Suprapubic skin (tissue), 4 donors: Measurements from ENCODE around the gene MYH14. TPM values are rescaled to one million over a fixed set of nuclear protein-coding genes. Genes with fewer than 3 reads are reported as not detected.
"Not testable (repeated sequence)": the region's sequence is repeated elsewhere in the genome, so short reads cannot be mapped to it uniquely, and the experiment has no call there.

Experiments
- DNase-seq, 2 donors: peaks; one replicate each; pipeline ENCODE4 v3.0.0-alpha.2; 2019; ENCODE audit warnings: low spot score in 2 of 2
- H3K27ac ChIP-seq: fragments of 200-600 bp; sonication (generic); one replicate; pipeline ENCODE4 v1.5.1; 2019
- H3K27me3 ChIP-seq: fragments of 200-600 bp; sonication (generic); one replicate; pipeline ENCODE4 v1.5.1; 2019
- H3K36me3 ChIP-seq: fragments of 200-600 bp; sonication (generic); one replicate; pipeline ENCODE4 v1.5.1; 2019
- H3K4me1 ChIP-seq: fragments of 200-600 bp; sonication (generic); one replicate; pipeline ENCODE4 v1.5.1; 2019
- H3K4me3 ChIP-seq: fragments of 200-600 bp; sonication (generic); one replicate; pipeline ENCODE4 v1.5.1; 2019; ENCODE audit warnings: mild to moderate bottlenecking
- H3K9me3 ChIP-seq: fragments of 200-600 bp; sonication (generic); one replicate; pipeline ENCODE4 v1.5.1; 2019
- EP300 ChIP-seq: sonication (generic); formaldehyde crosslinking; IDR thresholded peaks from one replicate; pipeline ENCODE4 v1.6.1; 2017; ENCODE audit warnings: antibody characterized with exemption
- POLR2A ChIP-seq, 2 donors: fragments of 450-650 bp; IDR thresholded peaks; one replicate each; pipeline ENCODE4 v1.6.1; 2017; ENCODE audit warnings: antibody characterized with exemption in 2 of 2, mild to moderate bottlenecking in 2 of 2, moderate library complexity in 2 of 2
- POLR2AphosphoS5 ChIP-seq, 3 donors: sonication (generic); formaldehyde crosslinking; IDR thresholded peaks; one replicate each; pipeline ENCODE4 v1.6.1; 2017; ENCODE audit warnings: antibody characterized with exemption in 3 of 3
- WGBS: methylation state at CpG from one replicate; pipeline ENCODE4 v1.1.5; 2018; 5-methylcytosine and 5-hydroxymethylcytosine counted together
- total RNA-seq, 4 donors: library from RNA; depleted of rRNA; stranded (reverse); fragments of >200 nt; gene quantifications; one replicate each; pipeline ENCODE4 v1.1.0, GENCODE V29; 2016
- TF ChIP-seq, protein P1 (sequence below), 2 donors: fragments of 200-600 bp in 1 of 2; fragments of 450-650 bp in 1 of 2; sonication (generic) in 1 of 2; IDR thresholded peaks; one replicate each; pipeline ENCODE4 v1.5.1; 2016 to 2019; ENCODE audit warnings: antibody characterized with exemption in 2 of 2, mild to moderate bottlenecking in 1 of 2, moderate library complexity in 1 of 2

Gene MYH14
- total RNA-seq, 4 donors from 2014 or later, result 84.8 to 116 (median 104) TPM

DNA sequence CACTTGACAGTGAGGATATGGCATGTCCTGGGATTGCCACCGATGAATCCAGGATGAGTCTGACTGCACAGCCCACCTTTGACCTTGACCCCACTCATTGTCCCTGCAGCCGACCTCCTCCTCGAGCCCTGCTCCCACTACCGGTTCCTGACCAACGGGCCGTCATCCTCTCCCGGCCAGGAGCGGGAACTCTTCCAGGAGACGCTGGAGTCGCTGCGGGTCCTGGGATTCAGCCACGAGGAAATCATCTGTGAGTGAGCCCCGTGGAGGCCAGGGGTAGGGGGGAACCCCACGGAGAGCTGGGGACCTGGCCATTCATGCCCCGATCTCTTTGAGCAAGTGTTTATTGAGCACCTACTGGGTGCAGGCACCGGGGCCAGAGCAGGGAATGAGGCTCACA is 28.4 kb downstream of the MYH14 start:
- H3K36me3 ChIP-seq, result no peaks in the 10 kb centered on the region
- peaks cover 6% of the 10 kb centered on the region for H3K27me3 ChIP-seq
- no peak for DNase-seq
- TF ChIP-seq POLR2A (IDR thresholded peaks at IDR 0.05) (no peak), EP300 (no peak), POLR2AphosphoS5 (IDR thresholded peaks at IDR 0.05) (no peak)
- TF ChIP-seq, protein P1, sequence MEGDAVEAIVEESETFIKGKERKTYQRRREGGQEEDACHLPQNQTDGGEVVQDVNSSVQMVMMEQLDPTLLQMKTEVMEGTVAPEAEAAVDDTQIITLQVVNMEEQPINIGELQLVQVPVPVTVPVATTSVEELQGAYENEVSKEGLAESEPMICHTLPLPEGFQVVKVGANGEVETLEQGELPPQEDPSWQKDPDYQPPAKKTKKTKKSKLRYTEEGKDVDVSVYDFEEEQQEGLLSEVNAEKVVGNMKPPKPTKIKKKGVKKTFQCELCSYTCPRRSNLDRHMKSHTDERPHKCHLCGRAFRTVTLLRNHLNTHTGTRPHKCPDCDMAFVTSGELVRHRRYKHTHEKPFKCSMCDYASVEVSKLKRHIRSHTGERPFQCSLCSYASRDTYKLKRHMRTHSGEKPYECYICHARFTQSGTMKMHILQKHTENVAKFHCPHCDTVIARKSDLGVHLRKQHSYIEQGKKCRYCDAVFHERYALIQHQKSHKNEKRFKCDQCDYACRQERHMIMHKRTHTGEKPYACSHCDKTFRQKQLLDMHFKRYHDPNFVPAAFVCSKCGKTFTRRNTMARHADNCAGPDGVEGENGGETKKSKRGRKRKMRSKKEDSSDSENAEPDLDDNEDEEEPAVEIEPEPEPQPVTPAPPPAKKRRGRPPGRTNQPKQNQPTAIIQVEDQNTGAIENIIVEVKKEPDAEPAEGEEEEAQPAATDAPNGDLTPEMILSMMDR (IDR thresholded peaks at IDR 0.05), result no peak
- 74% methylated on average over 16 of the region's 16 CpGs for WGBS
- H3K4me1 ChIP-seq, result no peaks in the 10 kb centered on the region
- H3K27ac ChIP-seq, result no peak overlapping the region
- H3K4me3 ChIP-seq, result no peak overlapping the region
- H3K9me3 ChIP-seq, result no peaks in the 10 kb centered on the region

DNA sequence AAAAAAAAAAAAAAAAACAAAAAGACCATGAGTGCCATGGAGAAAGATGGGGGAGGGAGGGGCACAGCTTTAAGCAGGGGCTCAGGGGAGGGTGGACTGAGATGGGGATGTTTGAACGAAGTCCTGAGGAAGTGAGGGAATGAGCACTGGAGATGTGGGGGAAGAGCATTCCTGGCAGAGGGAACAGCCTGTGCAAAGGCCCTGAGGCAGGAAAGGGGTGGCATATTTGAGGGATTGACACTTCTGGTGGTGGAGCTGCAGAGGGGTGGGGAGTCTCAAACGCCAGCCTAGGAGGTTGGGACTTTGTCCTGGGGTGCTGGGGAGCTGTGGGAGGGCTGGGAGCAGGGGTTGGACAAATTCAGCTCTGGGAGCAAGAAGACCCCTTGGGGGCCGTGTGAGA is 29.2 kb downstream of the MYH14 start:
- Histone ChIP-seq H3K27me3 (peaks cover 3% of the 10 kb centered on the region), H3K27ac (no peak overlapping the region), H3K9me3 (no peaks in the 10 kb centered on the region), H3K4me1 (no peaks in the 10 kb centered on the region), H3K36me3 (no peaks in the 10 kb centered on the region), H3K4me3 (no peak overlapping the region)
- no peak for TF ChIP-seq POLR2AphosphoS5 (IDR thresholded peaks at IDR 0.05)
- no peak for TF ChIP-seq POLR2A (IDR thresholded peaks at IDR 0.05)
- TF ChIP-seq, protein P1 (IDR thresholded peaks at IDR 0.05), result no peak
- TF ChIP-seq EP300, result no peak
- no peak for DNase-seq
- 66% methylated on average over 3 of the region's 3 CpGs for WGBS

DNA sequence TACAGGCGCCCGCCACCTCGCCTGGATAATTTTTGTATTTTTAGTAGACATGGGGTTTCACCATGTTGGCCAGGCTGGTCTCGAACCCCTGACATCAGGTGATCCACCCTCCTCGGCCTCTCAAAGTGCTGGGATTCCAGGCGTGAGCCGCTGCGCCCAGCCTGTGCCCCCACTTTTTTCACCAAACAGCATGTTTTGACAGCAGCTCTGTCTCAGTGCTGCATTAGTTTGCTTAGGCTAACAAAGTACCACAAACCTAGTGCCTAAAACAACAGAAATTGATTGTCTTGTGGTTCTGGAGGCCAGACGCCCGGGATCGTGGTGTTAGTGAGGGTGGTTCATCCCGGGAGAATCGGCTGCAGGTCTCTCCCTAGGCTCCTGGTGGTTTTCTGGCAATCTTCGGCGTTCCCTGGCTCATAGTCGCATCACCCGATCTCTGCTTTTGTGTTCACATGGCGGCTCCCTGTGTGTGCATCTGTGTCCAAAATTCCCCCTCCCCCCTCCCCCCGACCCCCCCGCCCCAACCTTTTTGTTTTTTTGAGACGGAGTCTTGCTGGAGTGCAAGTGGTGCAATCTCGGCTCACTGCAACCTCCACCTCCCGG is 30.0 kb downstream of the MYH14 start:
- 59% methylated on average over 18 of the region's 23 CpGs for WGBS
- DNase-seq, result no peak
- no peak overlapping the region for H3K4me3 ChIP-seq
- peaks cover 3% of the 10 kb centered on the region for H3K27me3 ChIP-seq
- TF ChIP-seq, protein P1 (IDR thresholded peaks at IDR 0.05), result no peak
- TF ChIP-seq POLR2A (IDR thresholded peaks at IDR 0.05), result no peak
- no peak for TF ChIP-seq POLR2AphosphoS5 (IDR thresholded peaks at IDR 0.05)
- TF ChIP-seq EP300, result no peak
- H3K9me3 ChIP-seq, result no peaks in the 10 kb centered on the region
- no peak overlapping the region for H3K27ac ChIP-seq
- H3K4me1 ChIP-seq, result no peaks in the 10 kb centered on the region
- H3K36me3 ChIP-seq, result no peaks in the 10 kb centered on the region

DNA sequence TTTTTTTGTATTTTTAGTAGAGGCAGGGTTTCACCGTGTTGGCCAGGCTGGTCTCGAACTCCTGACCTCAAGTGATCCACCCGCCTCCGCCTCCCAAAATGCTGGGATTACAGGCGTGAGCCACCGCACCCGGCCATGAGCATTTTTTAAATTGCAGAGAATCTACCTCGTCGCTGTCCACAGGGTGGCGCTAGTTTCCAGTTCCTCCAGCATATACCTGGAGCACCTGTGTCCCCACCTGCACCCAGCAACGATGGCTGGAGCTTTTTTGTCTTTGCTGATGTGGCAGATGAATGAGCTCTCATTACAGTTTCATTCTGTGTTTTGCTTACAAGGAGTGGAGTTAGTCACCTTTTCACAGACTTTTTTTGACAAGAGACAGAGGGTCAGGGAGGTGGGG is 34.1 kb downstream of the MYH14 start:
- not testable (repeated sequence) for H3K36me3 ChIP-seq

DNA sequence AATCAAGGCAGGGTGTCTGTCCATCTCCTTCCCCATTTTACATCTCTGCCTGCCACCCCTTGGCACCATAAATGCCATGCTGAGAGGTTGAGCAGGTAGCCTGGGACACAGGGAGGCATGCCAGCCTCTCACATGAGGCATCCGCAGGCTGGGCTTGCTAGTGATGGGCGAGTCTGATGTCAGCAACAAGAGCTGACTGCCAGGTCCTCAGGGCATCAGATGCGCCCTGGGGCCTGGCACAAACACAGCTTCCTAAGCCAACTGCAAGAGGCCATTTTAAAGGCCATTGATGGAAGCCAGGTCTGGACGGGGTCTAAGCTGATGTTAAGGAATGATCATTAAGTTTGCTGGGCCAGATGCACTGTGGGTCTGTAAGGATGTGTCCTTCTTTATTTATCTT is 34.6 kb downstream of the MYH14 start:
- no peaks in the 10 kb centered on the region for H3K9me3 ChIP-seq
- H3K4me1 ChIP-seq, result no peaks in the 10 kb centered on the region
- TF ChIP-seq POLR2A (IDR thresholded peaks at IDR 0.05) (no peak), EP300 (no peak)
- TF ChIP-seq, protein P1 (IDR thresholded peaks at IDR 0.05), result no peak
- DNase-seq, result no peak
- H3K27ac ChIP-seq, result no peak overlapping the region
- WGBS, result 67% methylated on average over 4 of the region's 4 CpGs
- peaks cover 3% of the 10 kb centered on the region for H3K27me3 ChIP-seq
- no peak overlapping the region for H3K4me3 ChIP-seq
- H3K36me3 ChIP-seq, result no peaks in the 10 kb centered on the region

More for the DNA sequence above, 34.1 kb downstream of the MYH14 start:
- H3K4me1 ChIP-seq, DNase-seq, H3K4me3 ChIP-seq, H3K9me3 ChIP-seq, H3K27me3 ChIP-seq, H3K27ac ChIP-seq: not testable (repeated sequence)
- 49% methylated on average over 11 of the region's 11 CpGs for WGBS
